H1 (cell line): Measurements from ENCODE around the gene SEZ6. TPM values are rescaled to one million over a fixed set of nuclear protein-coding genes. Genes with fewer than 3 reads are reported as not detected.

Experiments
- CTCF ChIA-PET: fragments of 300-600 bp; sonication (Branson Sonifier 250); formaldehyde crosslinking; loops from one replicate; lab custom pipeline; 2021; ENCODE audit not compliant: partially characterized antibody; lab: Charles Lee
- POLR2A ChIA-PET: fragments of 300-600 bp; sonication (Branson Sonifier 250); formaldehyde crosslinking; loops from one replicate; lab custom pipeline; 2021; ENCODE audit warnings: inconsistent platforms; ENCODE audit not compliant: partially characterized antibody; lab: Charles Lee
- DNase-seq, 2 experiments: peaks; one replicate each; pipeline versions ENCODE4 v3.0.0 to v3.0.0-alpha.2; 2010 to 2022; ENCODE audit warnings: low spot score in 2 of 2, low read depth in 1 of 2, mixed read lengths in 1 of 2
- FAIRE-seq: peaks from 2 replicates; lab custom pipeline; 2011; peaks lifted over from hg19 to GRCh38; lab: Jason Lieb, UNC
- H2AFZ ChIP-seq: 2 replicates; pipeline ENCODE4 v1.8.1; 2012; ENCODE audit warnings: low read length, inconsistent platforms
- H2AK5ac ChIP-seq: 2 replicates; pipeline ENCODE4 v1.6.1; 2013; ENCODE audit warnings: low read depth, low read length
- H2BK120ac ChIP-seq: replicated peaks from 2 replicates; pipeline ENCODE3; 2013; ENCODE audit warnings: low read depth, low read length, inconsistent platforms
- H2BK12ac ChIP-seq: 2 replicates; pipeline ENCODE4 v1.6.1; 2013; ENCODE audit warnings: low read depth, low read length
- H2BK15ac ChIP-seq: 2 replicates; pipeline ENCODE4 v1.6.1; 2013; ENCODE audit warnings: low read length
- H2BK20ac ChIP-seq: 2 replicates; pipeline ENCODE4 v1.6.1; 2013; ENCODE audit warnings: low read length
- H2BK5ac ChIP-seq: 2 replicates; pipeline ENCODE4 v1.6.1; 2013; ENCODE audit warnings: low read depth, low read length
- H3K14ac ChIP-seq: 2 replicates; pipeline ENCODE4 v1.6.1; 2013; ENCODE audit warnings: inconsistent platforms; ENCODE audit not compliant: insufficient read length
- H3K18ac ChIP-seq: 2 replicates; pipeline ENCODE4 v1.6.1; 2013; ENCODE audit warnings: low read length; ENCODE audit errors: extremely low read depth
- H3K23ac ChIP-seq: 2 replicates; pipeline ENCODE4 v1.6.1; 2013; ENCODE audit warnings: inconsistent platforms; ENCODE audit not compliant: insufficient read length
- H3K23me2 ChIP-seq: 2 replicates; pipeline ENCODE4 v1.6.1; 2013; ENCODE audit warnings: low read depth, low read length
- H3K27ac ChIP-seq: 2 replicates; pipeline ENCODE4 v1.6.1; 2011; ENCODE audit warnings: low read depth, low read length, inconsistent platforms
- H3K27me3 ChIP-seq, 4 experiments: replicated peaks in 1 of 4; 1 replicate in 1 of 4; 2 replicates in 3 of 4; pipeline versions ENCODE4 v1.6.1 to v1.8.1; 2011 to 2013; ENCODE audit warnings: low read length in 3 of 4, mild to moderate bottlenecking in 3 of 4, inconsistent platforms in 2 of 4, mixed read lengths in 2 of 4, moderate library complexity in 1 of 4; ENCODE audit not compliant: control insufficient read depth in 3 of 4, insufficient read depth in 3 of 4; ENCODE audit errors: extremely low read depth in 1 of 4
- H3K36me3 ChIP-seq, 4 experiments: 2 replicates each; pipeline versions ENCODE4 v1.6.1 to v1.8.1; 2011 to 2013; ENCODE audit warnings: mild to moderate bottlenecking in 4 of 4, low read length in 3 of 4, moderate library complexity in 2 of 4, control low read depth in 1 of 4, inconsistent platforms in 1 of 4; ENCODE audit not compliant: insufficient read depth in 4 of 4, control insufficient read depth in 2 of 4
- H3K4ac ChIP-seq: replicated peaks from 2 replicates; pipeline ENCODE3; 2013; ENCODE audit warnings: low read length, low read depth, mixed read lengths, inconsistent platforms; ENCODE audit not compliant: insufficient read length
- H3K4me1 ChIP-seq, 4 experiments: replicated peaks in 1 of 4; 1 replicate in 1 of 4; 2 replicates in 3 of 4; pipeline versions ENCODE4 v1.6.1 to v1.8.1; 2011 to 2013; ENCODE audit warnings: low read length in 3 of 4, inconsistent platforms in 2 of 4, mixed read lengths in 1 of 4; ENCODE audit not compliant: insufficient read depth in 4 of 4, control insufficient read depth in 3 of 4
- H3K4me2 ChIP-seq, 2 experiments: 2 replicates each; pipeline versions ENCODE4 v1.6.1 to v1.8.1; 2011 to 2013; ENCODE audit warnings: low read depth in 2 of 2, low read length in 2 of 2, control low read depth in 1 of 2, inconsistent platforms in 1 of 2, mild to moderate bottlenecking in 1 of 2; ENCODE audit not compliant: insufficient read depth in 1 of 2
- H3K4me3 ChIP-seq, 4 experiments: fragments of 200-600, 300-600 bp in 1 of 4; sonication (generic), shearing (Covaris generic), sonication (Bioruptor Twin) in 1 of 4; 2 replicates each; pipeline versions ENCODE4 v1.5.1 to v1.8.1; 2011 to 2016; ENCODE audit warnings: low read length in 4 of 4, low read depth in 3 of 4, control low read depth in 2 of 4, inconsistent platforms in 2 of 4, mild to moderate bottlenecking in 2 of 4, mixed read lengths in 1 of 4, moderate library complexity in 1 of 4; ENCODE audit not compliant: insufficient read depth in 2 of 4; ENCODE audit errors: extremely low read depth in 1 of 4
- H3K56ac ChIP-seq: replicated peaks from 2 replicates; pipeline ENCODE3; 2013; ENCODE audit warnings: low read depth, mild to moderate bottlenecking, mixed read lengths, low read length, inconsistent platforms; ENCODE audit not compliant: insufficient read length
- H3K79me1 ChIP-seq: 2 replicates; pipeline ENCODE4 v1.6.1; 2013; ENCODE audit warnings: low read depth, low read length, control low read depth
- H3K79me2 ChIP-seq, 2 experiments: 2 replicates each; pipeline versions ENCODE4 v1.6.1 to v1.8.1; 2012 to 2013; ENCODE audit warnings: low read length in 2 of 2, mild to moderate bottlenecking in 2 of 2, inconsistent platforms in 1 of 2; ENCODE audit not compliant: insufficient read depth in 2 of 2, control insufficient read depth in 1 of 2
- H3K9ac ChIP-seq, 4 experiments: replicated peaks in 1 of 4; 1 replicate in 1 of 4; 2 replicates in 3 of 4; pipeline versions ENCODE4 v1.6.1 to v1.8.1; 2011 to 2013; ENCODE audit warnings: low read depth in 3 of 4, low read length in 3 of 4, control low read depth in 2 of 4, mild to moderate bottlenecking in 2 of 4, moderate library complexity in 2 of 4, inconsistent platforms in 1 of 4; ENCODE audit errors: extremely low read depth in 1 of 4
- H3K9me3 ChIP-seq, 2 experiments: 2 replicates each; pipeline versions ENCODE4 v1.6.1 to v1.8.1; 2012 to 2013; ENCODE audit warnings: mild to moderate bottlenecking in 2 of 2, moderate library complexity in 2 of 2, control low read depth in 1 of 2, inconsistent platforms in 1 of 2, low read depth in 1 of 2, low read length in 1 of 2, mixed read lengths in 1 of 2; ENCODE audit not compliant: insufficient read depth in 2 of 2
- H4K20me1 ChIP-seq, 2 experiments: replicated peaks in 1 of 2; 2 replicates each; pipeline versions ENCODE3 to v1.8.1; 2011 to 2013; ENCODE audit warnings: inconsistent platforms in 2 of 2, low read length in 2 of 2, mild to moderate bottlenecking in 1 of 2; ENCODE audit not compliant: insufficient read depth in 2 of 2, control insufficient read depth in 1 of 2
- H4K5ac ChIP-seq: 2 replicates; pipeline ENCODE4 v1.6.1; 2013; ENCODE audit warnings: low read length, low read depth, mixed read lengths, inconsistent platforms; ENCODE audit not compliant: insufficient read length
- H4K8ac ChIP-seq: 2 replicates; pipeline ENCODE4 v1.8.0; 2013; ENCODE audit warnings: mild to moderate bottlenecking, moderate library complexity, low read length, inconsistent platforms; ENCODE audit not compliant: insufficient read depth; ENCODE audit errors: extremely low read depth
- H4K91ac ChIP-seq: replicated peaks from 2 replicates; pipeline ENCODE3; 2013; ENCODE audit warnings: low read length, mixed read lengths, inconsistent platforms; ENCODE audit not compliant: insufficient read length
- CHD1 ChIP-seq: IDR thresholded peaks from 2 replicates; pipeline ENCODE4 v1.6.1; 2012; ENCODE audit warnings: low read depth, low read length, improper control_type of control experiment
- CTBP2 ChIP-seq: IDR thresholded peaks from 2 replicates; pipeline ENCODE4 v1.7.0; 2011; ENCODE audit warnings: borderline replicate concordance, mild to moderate bottlenecking, moderate library complexity, mixed read lengths, low read length; ENCODE audit not compliant: insufficient read depth, insufficient read length
- EZH2 ChIP-seq: fragments of 200-600 bp; sonication (generic); IDR thresholded peaks from 2 replicates; pipeline ENCODE4 v1.7.1; 2012; ENCODE audit warnings: low read depth, mild to moderate bottlenecking, moderate library complexity, low read length, inconsistent platforms; ENCODE audit not compliant: severe bottlenecking
- JUND ChIP-seq: IDR thresholded peaks from 2 replicates; pipeline ENCODE4 v1.6.1; 2011; ENCODE audit warnings: mild to moderate bottlenecking, improper control_type of control experiment, low read length
- KDM4A ChIP-seq: IDR thresholded peaks from one replicate; pipeline ENCODE4 v1.7.1; 2012; ENCODE audit warnings: low read depth, mild to moderate bottlenecking, moderate library complexity, low read length, inconsistent platforms; ENCODE audit not compliant: severe bottlenecking
- POLR2AphosphoS5 ChIP-seq: IDR thresholded peaks from 2 replicates; pipeline ENCODE4 v1.6.1; 2011; ENCODE audit warnings: low read depth, low read length
- RFX5 ChIP-seq: IDR thresholded peaks from 2 replicates; pipeline ENCODE4 v1.6.1; 2011; ENCODE audit warnings: low read depth, low read length, improper control_type of control experiment, borderline replicate concordance
- RXRA ChIP-seq: IDR thresholded peaks from 2 replicates; pipeline ENCODE4 v1.6.1; 2011; ENCODE audit warnings: low read depth, mild to moderate bottlenecking, low read length, moderate library complexity; ENCODE audit not compliant: insufficient read depth
- SP4 ChIP-seq: IDR thresholded peaks from 2 replicates; pipeline ENCODE4 v1.6.1; 2012; ENCODE audit warnings: low read length, inconsistent platforms
- TAF7 ChIP-seq: optimal IDR thresholded peaks from 2 replicates; pipeline ENCODE3; 2011; ENCODE audit warnings: low read depth, mild to moderate bottlenecking, inconsistent platforms, low read length, moderate library complexity, borderline replicate concordance
- WGBS, 2 experiments: shearing (Covaris generic) in 1 of 2; methylation state at CpG; one replicate each; pipeline versions ENCODE4 v1.1.6 to v1.1.7; 2013 to 2015; ENCODE audit warnings: low lambda C conversion rate in 2 of 2, mixed read lengths in 2 of 2, inconsistent platforms in 1 of 2, low coverage in 1 of 2, missing lambda C conversion rate in 1 of 2; ENCODE audit not compliant: insufficient replicate concordance in 2 of 2, insufficient coverage in 1 of 2, insufficient read length in 1 of 2; ENCODE audit errors: extremely low coverage in 1 of 2, missing lambda C conversion rate in 1 of 2; 5-methylcytosine and 5-hydroxymethylcytosine counted together
- polyA plus RNA-seq, 7 experiments: library from polyadenylated mRNA; depleted of rRNA in 3 of 7; stranded (reverse) in 5 of 7; unstranded in 2 of 7; fragments of >200 nt in 5 of 7; fragments of 200-250 nt in 2 of 7; gene quantifications; 1 replicate in 5 of 7; 2 replicates in 1 of 7; 4 replicates in 1 of 7; pipeline versions ENCODE4 v1.2.1 to v1.2.3, GENCODE V29; 2011 to 2013; ENCODE audit warnings: missing spikeins in 2 of 7, mixed read lengths in 2 of 7
- total RNA-seq: library from RNA; stranded (reverse); fragmentation: NEBNext Ultra II Directional; extraction: Animal tissue kit (Norgen Biotek cat#: 25700); gene quantifications from 2 replicates; pipeline ENCODE4 v1.2.1, GENCODE V29; 2021
- TF ChIP-seq, protein P1 (sequence below): IDR thresholded peaks from 2 replicates; pipeline ENCODE4 v1.6.1; 2012; ENCODE audit warnings: low read length, inconsistent platforms

Gene SEZ6
- total and polyA plus RNA-seq, 2 of the 8 experiments (the other 6 are each of a cell fraction or from before 2014, with no cell fraction given), result 6.9 to 16.1 TPM

DNA sequence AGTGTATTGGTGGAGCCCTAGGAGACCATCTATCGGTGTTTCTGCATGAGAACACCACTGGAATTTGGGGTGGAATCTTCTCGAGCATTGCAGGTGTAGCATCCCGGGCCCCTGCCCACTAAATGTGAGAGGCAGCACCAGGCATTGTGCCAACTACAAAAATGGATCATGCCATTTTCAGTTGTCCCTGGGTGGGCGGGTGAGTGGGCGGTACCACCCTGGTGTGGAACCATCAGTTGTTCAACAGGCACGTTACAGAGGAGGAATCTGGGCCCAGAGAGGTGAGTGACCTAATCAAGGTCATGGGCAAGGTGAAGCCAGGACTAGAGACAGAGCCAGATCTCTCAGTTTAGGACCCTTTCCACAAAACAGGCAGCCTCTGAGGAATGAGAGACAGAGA, 45.9 kb upstream of the SEZ6 start:
- DNase-seq (no peak), FAIRE-seq (no peak)
- H3K36me3 ChIP-seq, result peaks cover 0 to 15% (median 3%) of the 10 kb centered on the region in 4 experiments; a peak in 5 of 8 replicates
- H3K4me1 ChIP-seq, result peaks cover 2 to 8% (median 5%) of the 10 kb centered on the region in 4 experiments
- peak overlapping the region; percentile 75; the same call in 1 of the 2 replicates for H2AK5ac ChIP-seq
- no peaks in the 10 kb centered on the region for H3K27me3 ChIP-seq
- no peak overlapping the region for H2BK120ac ChIP-seq
- no peak overlapping the region for H3K56ac ChIP-seq
- no peak overlapping the region for H2AFZ ChIP-seq
- H3K14ac ChIP-seq, result no peak overlapping the region
- no peaks in the 10 kb centered on the region for H3K23me2 ChIP-seq
- no peaks in the 10 kb centered on the region for H3K9me3 ChIP-seq
- no peaks in the 10 kb centered on the region for H3K79me1 ChIP-seq
- H2BK20ac ChIP-seq, result peak overlapping the region; percentile 34; the same call in 1 of the 2 replicates
- no peak overlapping the region for H3K4me2 ChIP-seq
- no peak overlapping the region for H4K8ac ChIP-seq
- no peak overlapping the region for H2BK15ac ChIP-seq
- ChIA-PET POLR2A (interaction anchor here (0.7 to 1.5 kb wide), 9 partner anchors 10 to 42 kb away, joined by 3 to 7 read pairs (median 4); no protein-coding TSS in a partner anchor), CTCF (interaction anchor here (1.0 to 1.9 kb wide), 6 partner anchors 12 to 98 kb away, joined by 3 to 6 read pairs (median 4); no protein-coding TSS in a partner anchor)
- no peak overlapping the region for H4K5ac ChIP-seq
- no peak overlapping the region for H3K18ac ChIP-seq
- no peaks in the 10 kb centered on the region for H4K20me1 ChIP-seq
- no peak overlapping the region for H3K27ac ChIP-seq
- H3K79me2 ChIP-seq, result no peaks in the 10 kb centered on the region
- WGBS, 2 experiments, result 90% methylated on average over 6 of the region's 6 CpGs; no CpG with 5 or more reads in 1 of the 2 experiments
- H4K91ac ChIP-seq, result no peak overlapping the region
- H3K23ac ChIP-seq, result no peak overlapping the region
- no peak overlapping the region for H3K4me3 ChIP-seq
- 0 out of 2 replicates have a peak overlapping the region, but pooled peaks have one; percentile 48 for H2BK5ac ChIP-seq
- no peak overlapping the region for H3K4ac ChIP-seq
- H2BK12ac ChIP-seq, result no peak overlapping the region
- H3K9ac ChIP-seq, result no peak overlapping the region
- no peak for TF ChIP-seq SP4
- TF ChIP-seq KDM4A, result no peak
- no peak for TF ChIP-seq RXRA
- no peak for TF ChIP-seq POLR2AphosphoS5
- TF ChIP-seq RFX5, result no peak
- TF ChIP-seq JUND, result no peak
- TF ChIP-seq CHD1, result no peak
- TF ChIP-seq, protein P1, sequence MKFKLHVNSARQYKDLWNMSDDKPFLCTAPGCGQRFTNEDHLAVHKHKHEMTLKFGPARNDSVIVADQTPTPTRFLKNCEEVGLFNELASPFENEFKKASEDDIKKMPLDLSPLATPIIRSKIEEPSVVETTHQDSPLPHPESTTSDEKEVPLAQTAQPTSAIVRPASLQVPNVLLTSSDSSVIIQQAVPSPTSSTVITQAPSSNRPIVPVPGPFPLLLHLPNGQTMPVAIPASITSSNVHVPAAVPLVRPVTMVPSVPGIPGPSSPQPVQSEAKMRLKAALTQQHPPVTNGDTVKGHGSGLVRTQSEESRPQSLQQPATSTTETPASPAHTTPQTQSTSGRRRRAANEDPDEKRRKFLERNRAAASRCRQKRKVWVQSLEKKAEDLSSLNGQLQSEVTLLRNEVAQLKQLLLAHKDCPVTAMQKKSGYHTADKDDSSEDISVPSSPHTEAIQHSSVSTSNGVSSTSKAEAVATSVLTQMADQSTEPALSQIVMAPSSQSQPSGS, result no peak
- no peak for TF ChIP-seq EZH2
- no peak for TF ChIP-seq CTBP2
- TF ChIP-seq TAF7, result no peak
